ENCODE results near the gene TNFAIP8.

The TNFAIP8 gene

DNA sequence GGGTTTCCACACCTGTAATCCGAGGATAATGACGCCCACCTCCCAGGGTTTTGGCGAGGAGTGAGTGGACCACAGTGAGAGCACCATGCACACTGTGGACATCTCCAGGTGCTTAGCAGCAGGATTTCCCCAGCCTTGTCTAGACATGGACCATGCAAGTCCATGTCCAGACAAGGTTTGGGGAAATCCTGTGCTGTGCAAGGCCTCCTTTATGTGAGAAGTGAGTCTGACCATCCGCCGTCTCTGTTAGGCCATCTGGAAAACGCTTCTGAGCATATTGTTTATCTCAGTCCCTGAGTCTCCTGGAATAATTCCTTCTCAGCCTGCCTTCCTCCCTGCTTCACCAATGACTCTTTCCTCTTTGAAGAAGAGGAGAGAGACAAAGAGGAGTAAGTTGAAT lies 26.2 kb upstream of the TNFAIP8 start:
- no peak for DNase-seq (ENCODE audit: low read depth)

DNA sequence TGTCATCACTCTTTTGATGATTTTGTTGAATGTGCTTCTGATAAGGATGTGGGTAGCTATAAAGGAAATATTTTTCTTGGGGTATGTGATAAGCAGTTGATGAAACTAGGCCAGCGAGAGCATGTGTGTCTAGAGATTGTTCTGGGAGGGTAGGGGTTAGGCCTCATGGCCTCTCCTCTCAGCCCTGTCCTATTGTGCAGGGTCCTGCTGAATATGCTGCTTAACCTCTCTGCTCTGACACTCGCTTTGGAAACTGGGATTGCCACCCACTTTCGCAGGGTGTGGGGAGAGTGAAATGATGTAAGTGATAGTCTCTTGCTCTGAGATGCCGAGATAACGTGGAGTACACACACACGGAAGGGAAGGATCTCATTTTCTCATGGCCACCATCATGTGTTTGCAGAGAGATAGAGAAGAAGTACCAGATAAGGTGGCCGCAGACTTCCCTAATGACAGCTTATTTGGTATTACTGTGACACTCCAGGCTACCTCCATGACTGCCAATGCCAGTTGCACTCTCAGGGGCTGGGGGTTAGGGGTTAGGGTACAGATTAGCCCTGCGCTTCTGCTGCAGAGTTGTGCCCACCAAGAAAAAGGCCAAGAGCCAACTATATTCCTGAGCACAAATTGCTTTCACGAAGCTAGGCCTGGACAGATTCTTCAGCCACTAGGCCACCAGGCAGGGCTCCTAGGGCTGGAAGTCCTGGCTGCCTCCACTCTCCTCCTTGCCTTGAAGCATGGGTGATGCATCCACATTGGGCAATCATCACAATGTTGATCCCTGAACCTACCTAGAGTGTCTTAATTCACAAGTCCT lies 25.2 kb upstream of the TNFAIP8 start:
- no peak for DNase-seq (ENCODE audit: low read depth)

DNA sequence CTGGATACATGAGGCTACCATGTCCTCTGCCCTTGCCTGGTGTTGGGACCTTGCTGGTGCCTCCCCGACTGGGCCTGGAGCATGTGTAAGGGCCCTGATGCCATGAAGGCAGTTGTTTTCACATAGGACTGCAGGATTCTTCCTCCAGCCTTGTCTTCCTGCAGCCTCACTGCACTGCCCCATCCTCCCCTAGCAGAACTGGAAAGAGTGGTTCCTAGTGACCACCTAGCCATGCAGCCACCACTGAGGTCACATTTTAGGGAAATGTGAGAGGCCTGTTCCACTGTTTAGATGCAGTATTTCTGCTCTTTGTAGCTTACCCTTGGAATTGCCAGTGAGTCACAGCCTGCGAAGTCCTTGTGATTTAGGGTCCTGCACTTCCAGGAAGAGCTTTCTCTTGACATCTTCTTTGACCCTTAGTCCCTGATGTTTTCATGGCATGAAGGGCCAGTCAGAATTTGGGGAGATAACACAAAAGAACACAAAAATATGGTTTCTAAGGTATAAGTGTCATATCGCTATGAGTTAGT lies 24.2 kb upstream of the TNFAIP8 start:
- DNase-seq (ENCODE audit: low read depth) = no peak

DNA sequence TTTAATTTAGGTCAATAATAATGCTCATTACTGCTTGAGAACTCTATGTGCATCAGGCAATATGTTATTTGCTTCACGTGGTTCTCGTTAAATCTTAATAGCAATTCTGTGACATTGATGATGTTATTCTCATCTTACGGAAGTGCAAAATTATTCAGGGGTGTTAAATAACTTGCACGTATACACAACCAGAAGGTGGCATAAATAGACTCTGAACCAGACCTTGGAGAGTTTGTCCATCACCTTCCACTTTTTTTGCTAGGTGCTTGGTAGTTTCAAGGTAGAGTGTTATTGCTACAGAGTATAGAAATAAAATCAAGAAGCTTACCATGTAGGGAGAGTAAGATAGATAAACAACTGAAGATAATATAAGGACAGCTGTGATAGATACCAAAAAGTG lies 23.6 kb upstream of the TNFAIP8 start:
- DNase-seq (ENCODE audit: low read depth) = no peak

DNA sequence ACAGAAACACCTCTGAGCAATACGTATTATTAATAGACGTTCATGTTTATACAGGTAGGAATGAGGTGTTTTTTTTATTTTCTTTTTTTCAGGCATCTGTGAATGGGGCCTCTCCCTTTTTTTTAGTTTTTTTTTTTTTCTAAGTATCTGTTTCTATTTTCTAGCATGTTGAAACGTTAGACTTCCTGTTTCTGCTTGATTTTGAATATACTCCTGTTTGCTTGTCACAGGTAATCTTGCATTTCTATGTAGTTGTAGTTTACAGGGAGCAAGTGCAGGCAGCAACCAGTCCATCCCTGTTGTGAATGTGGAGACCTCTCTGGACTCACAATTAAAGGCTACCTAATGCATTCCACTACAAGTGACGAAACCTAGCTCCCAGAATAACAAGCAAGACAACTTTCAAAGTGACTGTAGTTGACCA lies 22.8 kb upstream of the TNFAIP8 start:
- no peak for DNase-seq (ENCODE audit: low read depth)

DNA sequence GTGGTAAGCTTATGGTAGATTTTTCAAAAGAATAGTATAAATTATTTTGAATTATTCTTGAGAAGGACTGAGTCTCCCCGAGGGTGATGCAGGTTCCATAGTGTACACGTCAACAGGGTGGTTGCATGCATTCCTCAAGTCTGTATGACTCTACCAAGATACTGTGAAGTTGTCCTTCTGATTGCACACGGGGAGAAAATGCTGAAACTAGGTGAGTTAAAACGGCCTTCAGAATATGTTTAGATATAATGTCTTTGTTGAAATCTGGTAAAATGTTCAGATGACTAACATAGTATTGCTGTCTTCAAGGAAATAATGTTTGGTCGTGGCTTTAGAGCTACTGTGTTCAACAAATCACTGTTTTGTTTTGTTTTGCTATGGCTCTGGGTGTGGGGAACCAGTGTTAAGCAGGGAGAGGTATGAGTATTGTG lies 22.4 kb upstream of the TNFAIP8 start:
- DNase-seq (ENCODE audit: low read depth) = no peak

DNA sequence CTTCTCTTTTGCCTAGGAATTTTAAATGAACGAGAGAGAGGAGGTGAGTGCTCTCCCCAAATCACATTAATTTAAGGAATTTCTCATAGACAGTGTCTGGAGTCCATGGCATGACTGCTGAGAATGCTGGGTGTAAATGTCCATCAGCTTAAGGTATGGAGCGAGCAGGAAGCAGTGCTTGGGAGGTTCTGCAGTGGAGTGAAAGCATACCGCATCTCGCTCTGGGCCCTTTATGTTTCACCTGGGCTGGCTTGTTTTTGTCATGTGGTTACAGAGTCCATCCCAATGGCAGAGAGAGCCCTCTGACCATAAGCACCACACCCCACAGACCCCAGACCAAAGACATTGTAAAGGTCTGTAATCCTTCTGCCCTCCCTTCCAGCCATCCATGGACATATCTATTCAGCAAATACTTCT lies 20.6 kb upstream of the TNFAIP8 start:
- no peak for DNase-seq (ENCODE audit: low read depth)

DNA sequence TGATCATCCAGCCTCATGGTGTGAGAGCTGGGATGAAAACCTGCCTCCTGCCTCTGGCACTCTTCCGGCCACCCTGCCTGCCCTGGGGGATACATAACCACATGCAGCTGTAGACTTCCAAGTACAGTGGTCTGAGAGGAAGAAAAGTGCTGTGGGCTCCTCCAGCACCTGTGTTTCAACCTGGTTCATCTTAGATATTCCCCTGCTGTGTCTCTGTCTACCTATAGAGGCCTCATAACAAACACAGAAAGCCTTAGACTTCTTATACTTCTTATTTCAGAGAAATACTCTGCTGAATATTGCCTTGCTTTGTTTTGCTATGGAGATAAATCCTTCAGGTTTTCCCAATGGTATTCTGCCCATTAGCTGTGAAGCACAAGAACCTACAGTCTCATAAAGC lies 19.6 kb upstream of the TNFAIP8 start:
- no peak for DNase-seq (ENCODE audit: low read depth)

DNA sequence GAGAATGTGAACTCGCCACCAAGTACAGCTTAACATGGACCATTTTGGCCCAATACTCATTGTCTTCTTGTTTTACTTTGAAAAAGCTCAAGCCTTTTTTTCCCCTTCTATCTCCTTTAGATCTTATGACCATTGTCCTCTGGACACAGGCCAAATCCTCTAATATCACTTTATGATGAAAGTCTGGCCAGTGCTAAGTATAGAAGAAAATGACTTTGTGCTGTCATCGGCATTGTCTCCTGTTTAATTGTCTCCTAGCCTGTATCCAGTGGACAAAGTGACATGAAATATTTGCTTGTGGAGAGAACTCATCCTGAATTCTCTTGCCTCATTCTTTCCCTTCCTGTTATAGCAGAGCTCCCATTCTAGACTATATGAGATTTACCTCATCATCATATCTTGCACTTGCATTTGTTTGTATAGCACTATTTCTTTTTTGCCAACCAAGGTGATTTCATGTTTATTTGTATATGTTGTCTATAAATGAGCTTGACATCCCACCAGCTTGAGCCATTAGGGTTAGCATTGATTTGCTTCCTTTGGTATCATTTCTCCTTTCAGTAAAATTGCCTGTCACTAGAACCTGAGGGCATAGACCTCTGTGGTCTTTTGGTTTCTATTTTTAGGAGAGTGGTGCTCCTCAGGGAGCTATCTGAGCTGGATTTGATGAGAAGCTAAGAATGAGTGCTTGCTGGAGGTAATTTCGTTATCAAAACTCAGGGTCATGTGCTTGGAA lies 18.8 kb upstream of the TNFAIP8 start:
- DNase-seq (ENCODE audit: low read depth) = no peak

DNA sequence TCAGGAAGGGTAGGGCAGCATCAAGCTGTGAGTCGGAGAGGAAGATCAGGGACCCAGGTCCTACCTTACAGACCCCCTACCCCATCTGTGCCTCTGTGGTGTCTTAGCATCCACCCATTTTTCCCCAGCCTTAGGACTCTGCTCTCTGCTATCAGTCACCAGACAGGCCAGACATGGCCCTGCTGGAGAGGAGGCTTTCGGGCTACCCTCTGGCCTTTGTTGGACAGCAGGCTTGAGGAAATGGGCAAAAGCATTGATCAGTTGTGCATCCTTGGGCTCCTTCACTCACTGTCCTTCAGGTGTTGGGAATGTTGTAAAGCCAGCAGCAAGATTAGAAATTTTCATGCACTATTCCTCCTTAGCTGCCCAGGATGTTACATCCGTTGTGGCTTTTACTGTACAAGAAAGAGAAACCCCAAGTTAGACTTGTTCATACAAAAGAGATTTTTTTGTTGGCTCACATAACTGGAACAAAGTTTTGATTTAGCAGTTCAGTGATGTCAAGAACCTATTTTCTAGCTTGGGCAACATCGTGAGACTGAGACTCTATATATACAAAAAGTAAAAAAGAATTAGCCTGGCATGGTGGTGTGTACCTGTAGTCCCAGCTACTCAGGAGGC lies 17.4 kb upstream of the TNFAIP8 start:
- DNase-seq (ENCODE audit: low read depth) = no peak

DNA sequence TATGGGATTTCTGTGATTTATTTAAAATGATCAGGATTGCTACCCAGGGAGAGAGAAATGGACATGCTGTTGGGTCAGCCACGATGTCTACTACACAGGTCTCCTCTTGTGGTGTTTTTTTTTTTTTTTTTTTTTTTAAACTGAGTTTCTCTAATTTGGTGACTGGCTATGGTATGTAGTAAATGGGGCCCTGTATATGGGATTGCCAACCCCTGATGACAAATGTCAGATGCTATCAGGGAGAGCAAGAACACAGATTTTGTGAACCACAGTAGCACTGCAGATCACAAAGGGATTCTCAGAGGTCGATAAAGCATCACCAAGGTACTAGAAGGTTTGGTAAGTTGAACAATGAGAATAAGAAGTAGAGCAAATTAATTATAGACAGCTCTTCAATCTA lies 16.5 kb upstream of the TNFAIP8 start:
- no peak for DNase-seq (ENCODE audit: low read depth)

DNA sequence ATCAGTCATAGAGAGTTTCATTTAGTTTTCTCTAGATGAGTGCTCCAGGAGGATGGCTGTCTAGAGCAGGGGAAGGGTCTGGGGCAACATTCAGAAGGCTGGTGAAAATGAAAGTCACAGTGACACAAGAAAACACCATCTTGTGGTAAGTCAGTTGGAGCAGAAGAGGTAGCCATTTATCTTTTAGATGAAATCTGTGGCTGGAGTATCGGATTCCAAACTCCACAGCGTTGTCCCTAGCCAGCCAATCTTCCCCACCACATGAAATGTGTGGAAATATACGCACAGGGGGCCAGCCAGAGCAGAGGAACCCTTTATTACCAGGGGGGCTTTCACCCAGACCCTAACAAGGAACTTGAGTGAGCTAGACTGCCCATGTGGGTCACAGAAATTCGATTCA lies 15.9 kb upstream of the TNFAIP8 start:
- DNase-seq (ENCODE audit: low read depth) = no peak

DNA sequence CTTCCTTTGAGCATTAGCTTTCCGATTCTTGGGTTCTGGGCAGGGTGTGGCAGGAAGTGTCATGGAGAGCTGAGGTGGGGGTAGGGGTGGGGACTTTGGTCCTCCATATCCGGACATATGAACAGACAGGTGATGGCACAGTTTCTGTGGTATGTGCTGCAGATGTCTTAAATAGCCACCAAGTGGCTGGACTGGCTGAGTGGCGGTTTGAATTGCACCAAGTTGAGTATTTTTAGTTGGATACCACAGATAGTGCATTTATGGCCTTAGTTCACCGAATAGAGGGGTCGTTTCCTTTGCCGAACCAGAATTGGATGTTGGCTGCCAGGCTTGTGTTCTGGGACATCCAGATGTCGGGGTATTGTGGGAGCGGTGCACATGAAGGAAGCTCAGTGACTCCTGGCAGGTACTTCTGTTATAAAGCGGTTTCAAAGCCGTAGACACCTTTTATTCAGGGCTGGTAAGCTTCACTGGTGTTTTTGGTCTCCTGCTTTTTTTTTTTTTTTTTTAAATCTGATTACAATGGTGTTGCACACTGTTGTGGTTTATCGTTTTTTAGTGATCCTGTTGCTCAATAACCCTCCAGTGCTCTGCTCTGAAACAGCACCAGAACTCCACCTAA lies 15.1 kb upstream of the TNFAIP8 start:
- no peak for DNase-seq (ENCODE audit: low read depth)

DNA sequence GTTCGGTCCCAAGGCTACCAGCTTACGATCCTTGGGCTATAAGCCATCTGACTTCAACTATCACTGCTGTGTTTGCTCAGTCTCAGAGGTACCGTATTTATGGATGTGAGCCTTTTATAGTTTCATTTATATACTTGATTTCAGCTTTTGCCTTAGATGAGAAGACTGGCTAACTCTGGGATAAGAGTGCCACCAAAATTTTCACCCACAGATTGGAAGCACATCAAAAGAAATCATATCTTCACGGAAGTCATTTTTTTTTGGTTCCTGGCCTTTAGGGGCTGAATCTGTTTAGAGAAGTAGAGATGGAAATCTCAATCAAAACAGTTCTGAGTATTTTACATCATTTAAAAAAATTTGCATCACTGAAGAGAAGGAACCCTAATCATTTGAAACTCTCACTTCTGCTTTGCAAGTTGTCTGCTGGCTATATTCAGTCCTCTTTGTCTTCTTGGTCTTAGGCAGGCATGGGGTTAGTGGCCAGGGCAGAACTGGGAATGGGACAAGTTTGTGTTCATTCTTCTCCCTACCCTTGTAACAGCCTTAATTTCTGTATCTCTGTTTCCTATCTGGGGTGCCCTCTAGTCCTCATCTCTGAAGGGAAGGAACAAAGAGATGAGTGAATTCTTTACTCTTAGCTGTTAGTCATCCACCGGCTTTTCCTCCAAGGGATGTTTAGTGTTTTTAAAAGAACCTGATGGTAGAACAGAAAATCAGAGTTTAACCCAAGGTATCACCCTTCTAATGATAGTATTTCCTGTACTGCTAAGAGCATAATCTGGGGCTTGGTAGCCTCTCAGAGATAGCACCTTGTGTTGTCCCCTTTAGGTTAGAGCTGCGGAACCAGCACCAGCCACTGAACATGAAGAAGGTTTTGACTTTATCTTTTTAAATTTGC lies 14.1 kb upstream of the TNFAIP8 start:
- DNase-seq (ENCODE audit: low read depth) = no peak

DNA sequence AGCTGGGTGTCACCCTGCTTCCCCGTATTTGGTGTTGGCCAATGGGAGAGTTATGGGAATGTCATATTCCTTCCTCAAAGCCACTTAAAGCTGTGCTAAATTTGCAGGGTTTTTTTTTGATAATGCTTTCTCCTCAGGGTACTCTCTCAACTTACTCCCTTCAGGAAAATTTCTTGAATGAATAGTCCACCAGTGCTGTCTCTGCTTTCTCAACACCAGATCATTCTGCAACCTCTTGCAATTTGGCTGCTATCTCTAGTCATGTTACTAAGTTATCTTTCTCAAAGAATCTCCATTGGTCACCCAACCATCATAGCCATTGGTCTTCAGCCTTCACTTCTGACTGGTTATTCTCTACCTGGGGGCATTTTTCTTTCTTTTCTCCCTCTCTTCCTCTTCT lies 13.4 kb upstream of the TNFAIP8 start:
- DNase-seq (ENCODE audit: low read depth) = no peak

DNA sequence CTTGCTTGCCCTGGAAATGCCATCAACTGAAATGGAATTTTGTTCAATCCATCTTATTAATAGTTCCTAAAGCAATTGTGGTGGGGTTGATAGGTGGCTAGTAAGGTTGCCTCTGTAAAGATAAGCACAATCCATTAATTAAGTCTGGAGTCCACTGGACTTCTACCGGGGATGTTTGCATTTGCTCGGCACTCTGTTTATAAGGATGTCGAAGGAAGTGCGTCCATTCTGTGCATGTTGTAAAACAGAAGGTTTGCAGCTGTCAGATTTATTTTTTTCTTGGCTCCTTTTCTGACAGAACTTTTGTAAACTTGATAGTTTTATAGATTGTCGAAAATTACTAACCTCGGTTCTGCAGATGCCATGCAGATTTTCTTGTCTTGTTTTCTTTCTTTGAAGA lies 12.8 kb upstream of the TNFAIP8 start:
- DNase-seq (ENCODE audit: low read depth) = no peak

DNA sequence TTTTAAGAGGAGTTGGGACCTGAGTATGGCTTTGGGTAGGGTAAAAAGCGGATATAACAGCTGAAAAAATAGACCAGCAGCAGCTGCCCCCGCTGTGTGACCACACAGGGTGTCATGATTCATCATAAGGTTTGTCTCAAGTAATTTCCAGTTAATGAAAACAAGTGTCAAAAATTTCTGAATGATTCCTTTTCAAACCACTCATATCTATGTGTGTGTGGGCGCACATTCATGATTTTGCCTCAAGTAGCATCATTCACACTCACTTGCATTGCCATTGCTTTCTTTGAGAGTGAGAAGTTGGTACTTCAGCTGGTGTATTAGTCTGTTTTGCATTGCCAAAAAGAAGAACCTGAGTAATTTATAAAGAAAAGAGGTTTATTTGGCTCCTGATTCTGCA lies 12.1 kb upstream of the TNFAIP8 start:
- no peak for DNase-seq (ENCODE audit: low read depth)

DNA sequence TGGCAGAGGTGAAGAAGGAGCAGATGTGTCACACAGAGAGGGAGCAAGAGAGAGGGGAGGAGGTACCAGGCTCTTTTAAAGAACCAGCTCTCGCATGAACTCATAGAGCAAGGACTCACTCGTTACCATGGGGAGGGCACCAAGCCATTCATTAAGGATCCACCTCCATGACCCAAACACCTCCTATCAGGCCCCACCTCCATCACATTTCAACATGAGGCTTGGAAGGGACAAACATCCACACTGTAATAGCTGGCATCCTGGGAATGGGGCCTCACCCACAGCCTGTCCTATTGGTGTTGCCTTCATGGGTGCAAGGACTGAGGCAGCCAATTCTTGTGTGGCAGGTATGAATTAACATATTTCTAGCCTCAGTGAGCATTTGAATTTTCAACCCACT lies 11.6 kb upstream of the TNFAIP8 start:
- DNase-seq (ENCODE audit: low read depth) = no peak

DNA sequence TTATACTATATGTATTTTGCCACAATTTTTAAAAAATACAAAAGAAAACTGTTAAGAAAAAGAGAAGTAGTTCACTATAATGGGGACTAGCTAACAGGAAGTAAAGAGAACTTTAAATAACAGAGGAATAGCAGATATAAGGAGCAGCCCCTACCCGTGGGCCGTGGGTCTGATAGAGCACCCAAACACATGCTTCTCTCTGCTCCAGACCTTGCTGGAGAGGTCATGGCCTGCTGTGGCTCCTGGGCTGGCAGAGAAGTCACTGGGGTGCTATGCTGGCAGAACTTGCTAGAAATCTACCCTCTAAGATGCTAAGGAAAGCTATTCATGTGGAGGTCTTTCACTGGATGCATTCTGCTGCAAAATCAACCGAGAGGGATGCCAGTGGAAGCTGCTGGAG lies 10.0 kb upstream of the TNFAIP8 start:
- no peak for DNase-seq (ENCODE audit: low read depth)

DNA sequence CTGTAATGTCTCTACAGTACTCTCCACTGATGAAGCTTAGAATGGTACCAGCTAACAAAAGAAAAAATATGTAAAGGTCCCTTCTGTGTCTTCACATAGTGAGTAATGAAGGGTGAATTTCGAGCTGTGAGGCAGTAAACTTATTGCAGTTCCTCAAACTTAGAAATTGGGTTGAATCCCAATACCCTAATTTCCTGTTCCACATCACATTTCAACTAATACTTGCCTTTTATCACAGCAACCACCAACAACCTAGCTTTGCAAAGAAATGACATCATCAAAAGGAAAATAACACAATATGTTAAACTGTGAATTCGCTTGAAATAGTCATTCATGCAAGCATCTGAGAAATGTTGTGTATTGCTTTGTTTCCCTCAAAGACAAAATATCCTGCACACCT lies 9.4 kb upstream of the TNFAIP8 start:
- DNase-seq (ENCODE audit: low read depth) = no peak

DNA sequence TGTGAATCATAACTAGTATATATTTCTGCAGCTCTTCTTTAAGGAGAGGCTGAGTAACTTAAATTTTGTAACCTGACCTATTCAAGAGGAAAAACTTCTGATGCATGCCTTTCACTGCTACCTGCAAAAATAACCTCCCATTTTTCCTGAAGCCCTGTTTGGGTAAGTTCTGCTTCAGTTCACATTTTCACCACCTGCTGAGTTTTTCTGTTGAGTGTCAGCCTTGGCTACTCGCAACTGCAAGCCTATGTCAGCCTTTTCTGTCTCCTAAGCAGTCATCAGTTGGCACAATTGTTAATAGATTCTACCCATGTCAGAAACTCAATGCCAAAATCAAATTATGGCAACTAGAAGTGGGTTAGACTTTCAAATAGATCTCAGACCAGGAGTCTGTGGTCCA lies 8.2 kb upstream of the TNFAIP8 start:
- no peak for DNase-seq (ENCODE audit: low read depth)
